ENCODE data around the gene PIWIL4.

Gene PIWIL4

DNA sequence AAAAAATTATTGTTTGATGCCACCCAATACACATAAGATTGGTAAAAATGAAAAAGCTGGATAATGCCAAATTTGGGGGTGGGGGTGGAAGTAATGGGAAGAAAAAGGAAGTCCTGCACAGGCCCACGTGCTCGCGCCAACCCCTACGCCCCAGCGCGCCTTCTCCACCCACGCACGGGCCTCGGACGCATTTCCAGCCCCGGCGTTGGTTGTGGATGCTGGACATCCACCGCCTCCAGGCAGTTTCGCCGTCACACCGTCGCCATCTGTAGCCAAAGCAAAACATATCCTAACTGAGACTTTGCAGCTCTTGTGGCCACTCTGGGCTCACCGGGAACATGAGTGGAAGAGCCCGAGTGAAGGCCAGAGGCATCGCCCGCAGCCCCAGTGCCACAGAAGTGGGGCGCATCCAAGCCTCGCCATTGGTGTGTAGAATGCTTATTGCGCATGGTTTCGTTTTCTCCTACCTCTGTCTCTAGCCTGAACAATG is at the start of gene PIWIL4:
Gene PIWIL4, plus strand, starts transcription at position 188 of the 490 bp plus-strand sequence. Its CDS starts 151 bp downstream, at position 339.
- no peak for DNase-seq

DNA sequence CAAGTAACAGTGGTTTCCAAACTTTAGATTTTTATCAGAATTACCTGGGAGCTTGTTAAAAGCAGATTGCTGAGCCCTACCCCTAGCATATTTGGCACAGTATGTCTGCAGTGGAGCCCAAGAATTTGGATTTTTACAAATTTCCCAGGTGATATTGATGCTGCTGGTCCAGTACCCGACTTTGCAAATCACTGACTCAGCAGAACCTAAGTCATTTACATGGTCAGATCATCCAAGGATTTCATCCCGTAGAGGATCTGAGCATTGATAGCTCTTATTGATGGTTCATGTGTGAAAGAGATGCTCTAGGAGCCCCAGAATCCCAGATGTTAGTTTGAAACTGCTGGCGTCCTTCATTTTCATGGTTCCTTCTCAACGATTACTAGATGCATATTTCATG is 48.9 kb upstream of the PIWIL4 start:
- DNase-seq: no peak

DNA sequence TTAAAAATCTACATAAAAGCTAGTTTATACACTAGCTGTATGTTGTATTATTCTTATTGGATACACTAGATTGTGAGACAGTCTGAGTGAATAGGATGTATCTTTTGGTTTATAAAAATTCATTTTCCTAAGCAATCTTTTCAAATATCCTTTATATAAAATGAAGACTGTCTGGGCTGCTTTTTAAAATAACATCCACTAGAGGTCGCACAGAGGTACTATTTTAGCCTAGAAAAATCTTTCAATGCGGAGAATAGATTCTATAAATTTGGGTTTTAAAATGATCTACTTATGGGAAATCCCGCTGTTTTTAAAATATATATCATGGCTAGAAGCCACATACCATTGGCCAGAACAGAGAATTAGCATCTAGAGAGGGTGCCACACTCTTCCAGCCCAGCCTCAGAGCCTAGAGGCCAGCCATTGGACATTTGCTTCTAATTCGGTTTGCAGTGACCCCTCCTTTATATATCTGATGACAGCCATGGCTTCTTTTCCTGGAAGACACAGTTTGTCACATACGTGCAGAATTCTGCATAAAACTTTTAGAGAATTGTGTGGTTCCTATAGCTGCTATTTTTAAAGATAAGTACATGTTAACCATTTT is 47.6 kb upstream of the PIWIL4 start:
- no peak for DNase-seq

DNA sequence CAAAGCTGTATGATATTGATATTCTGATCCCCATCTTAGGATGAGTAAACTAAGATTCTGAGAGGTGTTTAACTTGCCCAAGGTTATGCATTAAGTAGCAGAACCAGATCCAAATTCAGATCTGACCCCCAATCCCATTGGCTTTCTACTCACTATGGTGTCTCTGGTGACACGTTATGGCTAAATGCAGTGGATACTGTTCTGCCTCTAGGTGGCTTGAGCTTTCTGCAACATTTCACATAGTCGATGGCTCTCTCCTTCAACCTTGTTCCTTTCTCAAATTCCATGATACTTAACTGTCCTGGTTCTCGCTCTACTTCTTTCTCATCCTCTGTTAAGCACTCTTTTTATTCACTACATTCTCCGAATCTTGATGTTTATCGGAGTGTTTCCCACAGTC is 45.5 kb upstream of the PIWIL4 start:
- DNase-seq: no peak

DNA sequence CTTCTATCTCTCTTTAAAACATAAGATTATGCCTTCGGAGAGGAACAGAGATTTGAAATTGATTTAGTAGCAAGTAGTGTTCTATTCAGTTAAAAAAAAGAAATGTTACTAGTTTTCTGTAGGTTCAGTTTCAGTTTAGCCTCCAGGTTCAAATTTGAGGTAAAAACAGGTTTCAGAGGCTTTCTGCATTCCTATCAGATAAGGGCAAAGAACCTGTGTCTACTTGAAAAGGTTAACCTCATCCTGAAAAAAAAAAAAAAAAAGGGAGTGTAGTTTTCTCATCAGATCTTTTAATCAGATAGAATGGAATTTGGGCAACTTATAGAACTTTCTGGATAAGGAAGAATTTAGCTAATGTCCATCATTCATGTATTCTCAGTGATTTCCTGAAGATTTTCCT is 42.8 kb upstream of the PIWIL4 start:
- no peak for DNase-seq

DNA sequence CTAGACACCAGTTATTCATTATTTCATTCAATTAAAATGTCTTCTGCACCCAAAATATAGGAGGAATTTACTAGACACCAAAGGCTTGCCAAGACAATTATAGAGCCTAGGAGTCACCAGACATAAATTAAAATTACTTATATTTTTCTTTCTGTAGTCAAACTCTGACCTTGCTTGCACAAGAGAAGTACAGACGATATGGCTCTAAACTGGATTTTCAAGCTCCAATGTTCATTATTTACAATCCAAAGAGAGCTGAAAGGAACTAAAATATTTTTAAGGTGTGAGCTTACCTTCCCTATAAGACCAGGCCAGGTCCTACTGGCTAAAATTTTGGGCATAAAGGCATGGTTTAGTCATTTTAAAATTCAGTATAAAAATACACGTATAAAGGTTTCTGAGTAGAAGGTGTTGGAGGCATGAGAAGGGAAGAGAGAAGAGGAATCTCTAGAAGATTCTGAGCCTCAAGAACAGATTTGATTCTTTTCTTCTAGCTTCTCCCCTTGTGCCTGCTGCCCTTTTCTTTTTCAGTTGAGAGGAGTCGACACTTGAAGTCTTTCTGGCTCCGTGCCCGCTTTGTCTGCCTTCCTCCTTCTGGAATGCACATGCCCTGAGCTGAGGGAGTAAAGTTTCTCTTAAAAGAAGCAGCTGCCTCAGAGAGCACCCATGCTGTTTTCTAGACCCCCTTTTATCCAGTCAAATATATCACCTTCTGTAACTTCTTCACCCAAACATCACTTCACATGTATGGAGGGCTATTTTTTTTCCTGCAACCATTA is 41.4 kb upstream of the PIWIL4 start:
- peak; percentile 45 for DNase-seq

DNA sequence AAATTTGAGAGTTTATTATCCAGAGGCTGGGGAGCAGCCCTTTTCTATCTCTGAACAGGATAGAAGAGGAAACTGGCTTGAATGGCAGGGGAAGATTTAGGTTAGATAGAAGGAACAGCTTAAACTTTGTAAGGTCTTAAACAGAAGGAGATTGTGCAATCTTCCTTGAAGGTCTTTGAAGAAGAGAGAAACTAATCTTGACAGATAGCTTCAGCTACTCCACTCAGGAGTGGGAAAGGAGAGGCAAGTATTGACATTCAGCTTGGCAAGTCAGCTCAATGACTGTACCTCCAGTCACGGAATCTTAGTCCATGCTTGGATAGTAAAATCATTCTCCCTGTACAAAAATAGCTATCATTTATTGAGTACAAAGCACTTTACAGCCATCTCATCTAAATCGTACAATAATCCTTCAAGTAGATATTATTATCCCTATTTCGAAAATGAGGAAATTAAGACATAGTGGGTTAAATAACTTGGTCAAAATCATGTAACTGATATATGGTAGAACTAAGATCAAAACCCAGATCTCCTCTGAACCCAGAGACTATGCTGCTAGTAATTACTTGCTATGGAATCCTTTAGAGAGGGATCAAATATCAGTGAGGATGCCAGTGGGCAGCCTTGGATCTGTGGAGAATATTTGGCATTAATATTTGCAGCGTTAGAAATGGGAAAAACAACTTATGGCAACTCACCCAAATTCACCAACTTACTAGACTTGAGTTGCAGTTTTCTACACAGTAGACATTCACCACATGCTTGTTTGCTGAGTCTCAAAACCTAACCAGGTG is 40.3 kb upstream of the PIWIL4 start:
- DNase-seq: no peak

DNA sequence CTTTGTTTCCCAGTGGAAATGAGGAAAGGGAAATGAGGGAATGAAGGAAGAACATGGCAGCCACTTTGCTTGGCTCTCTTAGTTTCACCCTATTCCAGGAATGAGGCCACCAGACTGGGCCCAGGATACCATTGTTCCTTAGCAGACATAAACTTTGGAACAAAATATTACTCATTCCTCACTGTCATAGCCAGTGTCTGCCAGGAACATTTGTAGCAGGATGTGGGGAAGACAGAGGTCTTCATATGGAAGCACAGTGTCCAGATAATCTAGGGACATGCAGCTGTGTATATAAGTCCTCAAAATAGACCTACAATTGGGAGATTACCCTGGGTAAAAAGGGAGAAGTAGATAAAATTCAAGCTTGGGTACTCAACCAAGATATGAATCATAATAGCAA is 38.6 kb upstream of the PIWIL4 start:
- no peak for DNase-seq

DNA sequence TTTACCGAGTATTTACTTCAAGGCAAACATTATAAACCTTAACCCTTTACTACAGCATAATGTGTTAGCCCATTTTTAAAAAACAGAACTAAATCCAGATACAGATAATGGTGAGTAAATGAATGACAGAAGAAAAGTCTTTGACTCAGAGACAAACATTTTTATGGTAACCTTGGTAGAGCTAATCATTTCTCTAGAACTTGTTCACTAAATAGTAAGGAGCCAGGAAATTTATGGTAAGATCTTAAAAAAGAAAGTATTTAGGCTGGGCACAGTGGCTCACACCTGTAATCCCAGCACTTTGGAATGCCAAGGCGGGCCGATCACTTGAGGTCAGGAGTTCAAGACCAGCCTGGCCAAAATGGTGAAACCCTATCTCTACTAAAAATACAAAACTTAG is 35.0 kb upstream of the PIWIL4 start:
- no peak for DNase-seq

DNA sequence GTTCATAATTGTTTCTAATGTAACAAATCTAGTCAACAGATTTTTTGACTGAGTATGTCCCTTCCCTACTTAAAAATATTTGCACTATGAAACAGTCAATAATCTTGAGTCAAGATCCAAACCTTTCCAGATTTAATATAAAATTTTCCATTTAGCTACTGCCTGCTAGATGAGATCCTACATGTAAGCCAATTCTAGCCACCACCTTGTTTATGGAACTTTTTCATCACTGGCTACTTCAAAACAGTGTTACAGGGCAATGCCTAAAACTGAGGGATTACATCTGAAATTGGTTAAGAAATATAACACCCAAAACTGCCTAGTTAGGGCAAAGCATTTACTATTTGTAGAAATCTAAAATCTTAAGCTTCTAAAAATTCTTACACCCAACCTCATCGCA is 34.0 kb upstream of the PIWIL4 start:
- DNase-seq: no peak

DNA sequence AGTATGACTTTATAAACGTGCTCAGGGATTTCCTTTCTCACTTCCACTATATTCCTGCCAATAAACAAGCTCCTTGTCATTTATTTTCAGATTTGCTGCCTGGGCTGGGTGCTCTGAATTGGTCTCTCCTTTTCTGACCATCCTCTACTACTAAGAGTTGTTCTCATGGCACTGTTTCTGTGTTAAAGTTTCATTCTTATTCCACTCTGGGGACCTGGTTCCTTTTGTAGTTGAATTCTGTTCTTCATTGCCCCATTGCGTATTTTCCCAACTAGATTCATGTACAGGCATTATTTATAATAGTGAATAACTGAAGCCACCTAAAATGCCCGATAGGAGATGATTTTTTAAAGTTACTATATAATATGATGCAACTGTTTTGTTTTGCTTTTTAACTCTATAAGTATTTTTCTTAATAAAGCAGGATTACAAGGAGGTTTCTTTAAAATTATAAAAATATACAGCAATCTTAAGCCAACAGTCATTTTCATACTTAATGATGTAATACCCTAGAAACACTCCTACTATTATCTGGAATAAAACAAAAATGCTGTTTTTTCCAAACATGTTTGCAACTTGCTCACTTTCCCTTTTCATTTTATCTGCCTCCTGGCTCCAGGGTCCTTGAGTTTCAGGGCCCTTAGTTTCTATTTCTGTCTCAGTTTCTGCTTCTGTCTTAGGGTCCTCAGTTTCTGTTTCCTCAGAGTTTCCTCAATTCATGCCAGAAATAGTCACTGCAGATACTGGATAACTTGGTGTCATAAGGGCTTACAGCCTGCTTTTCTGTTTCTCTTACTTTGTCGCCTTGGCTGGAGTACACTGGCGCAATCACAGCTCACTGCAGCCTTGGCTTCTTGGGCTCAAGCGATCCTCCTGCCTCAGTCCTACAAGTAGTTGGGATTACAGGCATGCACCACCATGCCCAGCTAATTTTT is 33.2 kb upstream of the PIWIL4 start:
- no peak for DNase-seq

DNA sequence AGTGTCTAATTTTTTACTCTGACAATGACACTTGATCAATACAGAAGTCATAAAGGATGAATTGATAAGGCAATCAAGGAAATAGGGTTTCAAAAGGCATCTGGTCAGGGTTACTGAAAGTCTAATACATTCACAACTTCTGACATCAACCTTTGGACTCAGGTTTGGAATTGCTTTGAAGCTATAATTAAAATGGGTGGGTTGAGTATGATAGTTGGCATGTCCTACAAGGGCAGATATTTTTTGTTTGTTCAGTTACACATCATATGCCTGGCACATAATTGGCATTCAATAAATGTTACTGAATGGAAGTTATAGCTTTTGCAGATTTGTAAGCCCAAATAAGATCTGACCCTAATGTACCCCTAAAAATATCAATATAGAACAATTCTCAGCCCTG is 30.8 kb upstream of the PIWIL4 start:
- no peak for DNase-seq

DNA sequence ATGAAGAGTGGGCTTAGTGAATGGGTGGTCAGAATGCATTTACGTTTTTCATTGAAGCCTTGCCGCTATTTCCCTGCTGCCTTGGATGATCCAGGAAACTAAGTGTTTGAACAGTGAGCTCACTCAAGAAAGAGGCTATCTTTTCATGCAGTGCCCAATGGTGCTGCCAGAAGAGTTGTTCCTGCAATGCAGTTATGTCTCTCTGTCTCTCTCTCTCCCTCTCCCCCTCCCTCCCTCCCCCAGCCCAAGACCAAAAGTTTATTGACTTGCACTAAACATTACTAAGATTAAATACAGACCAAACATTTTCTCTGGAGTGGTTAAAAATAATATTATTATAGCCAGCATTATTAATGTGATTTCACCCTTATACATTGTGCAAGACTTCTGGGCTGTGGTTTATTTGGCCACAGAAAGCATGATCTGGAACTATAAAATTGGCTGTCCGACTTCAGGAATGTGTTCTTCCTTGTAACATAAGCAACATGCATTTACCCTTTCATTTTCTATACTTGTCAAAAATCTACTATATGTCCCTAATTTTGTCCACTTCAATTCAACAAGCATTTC is 30.1 kb upstream of the PIWIL4 start:
- no peak for DNase-seq

DNA sequence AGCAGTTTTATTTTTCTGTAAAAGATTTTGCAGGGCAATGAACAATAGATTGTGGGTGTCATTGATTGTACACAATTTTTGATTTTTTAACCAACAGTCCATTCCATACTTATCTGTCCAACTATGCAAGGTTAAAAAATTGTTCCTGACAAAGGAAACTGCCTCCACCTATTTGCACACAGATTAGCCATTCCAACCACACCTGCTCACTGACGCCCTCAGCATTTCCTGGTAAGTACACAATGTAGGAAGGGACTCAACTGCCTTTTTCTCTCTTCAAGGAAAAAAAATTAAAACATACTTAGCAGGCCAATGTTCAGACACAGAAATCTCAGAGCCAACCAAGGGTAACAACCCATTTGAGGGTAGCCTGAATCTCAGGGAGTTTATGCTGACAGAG is 27.7 kb upstream of the PIWIL4 start:
- no peak for DNase-seq

DNA sequence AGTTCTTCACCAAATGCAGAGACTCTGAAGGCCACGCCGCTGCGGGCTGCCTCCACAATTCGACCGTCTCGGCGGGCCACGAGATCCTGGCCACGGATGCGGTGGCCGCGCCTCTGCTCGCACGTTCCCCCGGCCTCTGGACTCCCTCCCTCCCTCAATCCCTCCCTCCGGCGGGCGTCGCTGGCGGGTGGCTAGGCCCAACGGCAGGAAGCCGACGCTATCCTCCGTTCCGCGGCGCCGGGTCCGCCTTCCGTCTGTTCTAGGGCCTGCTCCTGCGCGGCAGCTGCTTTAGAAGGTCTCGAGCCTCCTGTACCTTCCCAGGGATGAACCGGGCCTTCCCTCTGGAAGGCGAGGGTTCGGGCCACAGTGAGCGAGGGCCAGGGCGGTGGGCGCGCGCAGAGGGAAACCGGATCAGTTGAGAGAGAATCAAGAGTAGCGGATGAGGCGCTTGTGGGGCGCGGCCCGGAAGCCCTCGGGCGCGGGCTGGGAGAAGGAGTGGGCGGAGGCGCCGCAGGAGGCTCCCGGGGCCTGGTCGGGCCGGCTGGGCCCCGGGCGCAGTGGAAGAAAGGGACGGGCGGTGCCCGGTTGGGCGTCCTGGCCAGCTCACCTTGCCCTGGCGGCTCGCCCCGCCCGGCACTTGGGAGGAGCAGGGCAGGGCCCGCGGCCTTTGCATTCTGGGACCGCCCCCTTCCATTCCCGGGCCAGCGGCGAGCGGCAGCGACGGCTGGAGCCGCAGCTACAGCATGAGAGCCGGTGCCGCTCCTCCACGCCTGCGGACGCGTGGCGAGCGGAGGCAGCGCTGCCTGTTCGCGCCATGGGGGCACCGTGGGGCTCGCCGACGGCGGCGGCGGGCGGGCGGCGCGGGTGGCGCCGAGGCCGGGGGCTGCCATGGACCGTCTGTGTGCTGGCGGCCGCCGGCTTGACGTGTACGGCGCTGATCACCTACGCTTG is 23.2 kb upstream of the PIWIL4 start, which contains the start of gene FUT4:
Gene FUT4, plus strand, starts transcription at position 227 of the 951 bp plus-strand sequence. Its CDS starts 213 bp downstream, at position 440.
- peak; percentile 92 for DNase-seq

DNA sequence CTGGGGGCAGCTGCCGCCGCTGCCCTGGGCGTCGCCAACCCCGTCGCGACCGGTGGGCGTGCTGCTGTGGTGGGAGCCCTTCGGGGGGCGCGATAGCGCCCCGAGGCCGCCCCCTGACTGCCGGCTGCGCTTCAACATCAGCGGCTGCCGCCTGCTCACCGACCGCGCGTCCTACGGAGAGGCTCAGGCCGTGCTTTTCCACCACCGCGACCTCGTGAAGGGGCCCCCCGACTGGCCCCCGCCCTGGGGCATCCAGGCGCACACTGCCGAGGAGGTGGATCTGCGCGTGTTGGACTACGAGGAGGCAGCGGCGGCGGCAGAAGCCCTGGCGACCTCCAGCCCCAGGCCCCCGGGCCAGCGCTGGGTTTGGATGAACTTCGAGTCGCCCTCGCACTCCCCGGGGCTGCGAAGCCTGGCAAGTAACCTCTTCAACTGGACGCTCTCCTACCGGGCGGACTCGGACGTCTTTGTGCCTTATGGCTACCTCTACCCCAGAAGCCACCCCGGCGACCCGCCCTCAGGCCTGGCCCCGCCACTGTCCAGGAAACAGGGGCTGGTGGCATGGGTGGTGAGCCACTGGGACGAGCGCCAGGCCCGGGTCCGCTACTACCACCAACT is 22.4 kb upstream of the PIWIL4 start:
- peak; percentile 44 for DNase-seq

DNA sequence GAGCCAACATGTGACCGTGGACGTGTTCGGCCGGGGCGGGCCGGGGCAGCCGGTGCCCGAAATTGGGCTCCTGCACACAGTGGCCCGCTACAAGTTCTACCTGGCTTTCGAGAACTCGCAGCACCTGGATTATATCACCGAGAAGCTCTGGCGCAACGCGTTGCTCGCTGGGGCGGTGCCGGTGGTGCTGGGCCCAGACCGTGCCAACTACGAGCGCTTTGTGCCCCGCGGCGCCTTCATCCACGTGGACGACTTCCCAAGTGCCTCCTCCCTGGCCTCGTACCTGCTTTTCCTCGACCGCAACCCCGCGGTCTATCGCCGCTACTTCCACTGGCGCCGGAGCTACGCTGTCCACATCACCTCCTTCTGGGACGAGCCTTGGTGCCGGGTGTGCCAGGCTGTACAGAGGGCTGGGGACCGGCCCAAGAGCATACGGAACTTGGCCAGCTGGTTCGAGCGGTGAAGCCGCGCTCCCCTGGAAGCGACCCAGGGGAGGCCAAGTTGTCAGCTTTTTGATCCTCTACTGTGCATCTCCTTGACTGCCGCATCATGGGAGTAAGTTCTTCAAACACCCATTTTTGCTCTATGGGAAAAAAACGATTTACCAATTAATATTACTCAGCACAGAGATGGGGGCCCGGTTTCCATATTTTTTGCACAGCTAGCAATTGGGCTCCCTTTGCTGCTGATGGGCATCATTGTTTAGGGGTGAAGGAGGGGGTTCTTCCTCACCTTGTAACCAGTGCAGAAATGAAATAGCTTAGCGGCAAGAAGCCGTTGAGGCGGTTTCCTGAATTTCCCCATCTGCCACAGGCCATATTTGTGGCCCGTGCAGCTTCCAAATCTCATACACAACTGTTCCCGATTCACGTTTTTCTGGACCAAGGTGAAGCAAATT is 21.7 kb upstream of the PIWIL4 start:
- DNase-seq: no peak

DNA sequence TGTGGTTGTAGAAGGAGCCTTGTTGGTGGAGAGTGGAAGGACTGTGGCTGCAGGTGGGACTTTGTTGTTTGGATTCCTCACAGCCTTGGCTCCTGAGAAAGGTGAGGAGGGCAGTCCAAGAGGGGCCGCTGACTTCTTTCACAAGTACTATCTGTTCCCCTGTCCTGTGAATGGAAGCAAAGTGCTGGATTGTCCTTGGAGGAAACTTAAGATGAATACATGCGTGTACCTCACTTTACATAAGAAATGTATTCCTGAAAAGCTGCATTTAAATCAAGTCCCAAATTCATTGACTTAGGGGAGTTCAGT is 21.1 kb upstream of the PIWIL4 start:
- no peak for DNase-seq

DNA sequence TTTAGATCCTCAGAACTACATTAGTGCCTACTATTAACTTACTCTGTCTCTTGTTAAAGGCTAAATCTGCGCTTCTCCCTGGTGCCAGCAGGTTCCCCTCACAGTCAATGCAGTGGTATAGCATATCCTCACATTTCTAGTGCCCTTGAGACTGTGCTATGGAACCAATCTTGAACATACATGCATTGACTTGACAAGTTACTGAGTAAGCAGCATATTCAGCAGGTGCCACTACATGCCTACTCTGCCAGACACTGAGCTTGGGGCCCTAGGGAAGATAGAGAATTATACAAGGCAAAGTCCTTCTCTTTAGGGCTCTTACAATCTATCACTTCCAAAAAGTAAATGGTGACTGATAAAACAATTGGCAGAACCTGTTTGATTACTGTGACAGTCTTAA is 20.3 kb upstream of the PIWIL4 start:
- DNase-seq: no peak

DNA sequence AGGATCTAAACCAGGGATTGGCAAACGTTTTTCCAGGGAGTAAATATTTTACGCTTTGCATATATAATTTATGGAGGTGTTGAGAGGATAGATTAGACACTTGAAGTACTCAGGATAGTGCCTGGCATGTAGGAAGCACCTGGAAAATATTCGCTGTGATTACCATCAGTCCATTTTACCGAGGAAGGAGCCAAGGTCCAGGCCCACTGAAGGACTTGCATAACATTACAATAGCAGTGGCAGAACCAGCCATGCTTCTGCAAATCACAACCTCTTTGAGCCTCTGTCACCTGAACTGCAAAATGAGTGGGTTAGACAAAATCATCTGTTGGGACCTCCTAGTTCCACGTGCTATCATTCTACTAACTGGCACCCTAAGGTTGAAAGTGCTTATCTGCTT is 18.0 kb upstream of the PIWIL4 start:
- DNase-seq: no peak
